GM12875 (cell line): ENCODE measurements around the gene ZNF778.

Experiments used
- H3K4me3 ChIP-seq: one replicate; pipeline ENCODE4 v1.5.1; 2011; ENCODE audit warnings: low read depth, low read length, control low read depth
- CTCF ChIP-seq: IDR thresholded peaks from 2 replicates; pipeline ENCODE4 v1.5.1; 2011; ENCODE audit warnings: low read depth, mild to moderate bottlenecking, control low read depth, inconsistent platforms, low read length, moderate library complexity, borderline replicate concordance; ENCODE audit not compliant: insufficient read depth

The ZNF778 gene

GRCh38 chr16:89217388-89218191, at the start of gene ZNF778:
TSS of gene ZNF778 (plus strand) at chr16:89217703. CDS start at chr16:89221128, 3,425 bp downstream.
- H3K4me3 ChIP-seq: peak within 1 kb of the TSS; percentile 97
- TF ChIP-seq CTCF: no peak

- no peak overlapping the region for H3K4me3 ChIP-seq
- no peak for TF ChIP-seq CTCF
Observed at GRCh38 chr16:89168381-89169189, 48.9 kb upstream of the ZNF778 start.

DNA sequence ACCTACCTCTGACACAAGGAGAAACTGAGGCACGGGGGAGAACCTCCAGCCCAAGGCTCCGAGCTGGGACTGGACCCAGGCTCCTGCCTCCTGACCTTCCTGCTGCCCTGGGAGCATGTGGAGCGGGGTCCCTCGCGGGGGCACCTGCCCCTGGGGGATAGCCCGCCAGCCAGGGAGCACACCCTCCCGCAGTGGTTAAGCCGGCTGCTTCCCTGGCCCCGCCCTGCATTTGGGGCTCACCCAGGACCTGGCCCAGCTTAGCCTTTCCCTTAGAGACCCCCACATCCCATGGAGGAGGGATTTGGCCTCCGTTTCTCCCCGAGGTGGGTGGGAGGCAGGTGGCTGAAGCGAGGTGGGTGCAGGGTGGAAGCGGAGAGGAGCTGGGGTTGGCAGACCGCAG, 47.7 kb upstream of the ZNF778 start:
- H3K4me3 ChIP-seq: no peak overlapping the region

DNA sequence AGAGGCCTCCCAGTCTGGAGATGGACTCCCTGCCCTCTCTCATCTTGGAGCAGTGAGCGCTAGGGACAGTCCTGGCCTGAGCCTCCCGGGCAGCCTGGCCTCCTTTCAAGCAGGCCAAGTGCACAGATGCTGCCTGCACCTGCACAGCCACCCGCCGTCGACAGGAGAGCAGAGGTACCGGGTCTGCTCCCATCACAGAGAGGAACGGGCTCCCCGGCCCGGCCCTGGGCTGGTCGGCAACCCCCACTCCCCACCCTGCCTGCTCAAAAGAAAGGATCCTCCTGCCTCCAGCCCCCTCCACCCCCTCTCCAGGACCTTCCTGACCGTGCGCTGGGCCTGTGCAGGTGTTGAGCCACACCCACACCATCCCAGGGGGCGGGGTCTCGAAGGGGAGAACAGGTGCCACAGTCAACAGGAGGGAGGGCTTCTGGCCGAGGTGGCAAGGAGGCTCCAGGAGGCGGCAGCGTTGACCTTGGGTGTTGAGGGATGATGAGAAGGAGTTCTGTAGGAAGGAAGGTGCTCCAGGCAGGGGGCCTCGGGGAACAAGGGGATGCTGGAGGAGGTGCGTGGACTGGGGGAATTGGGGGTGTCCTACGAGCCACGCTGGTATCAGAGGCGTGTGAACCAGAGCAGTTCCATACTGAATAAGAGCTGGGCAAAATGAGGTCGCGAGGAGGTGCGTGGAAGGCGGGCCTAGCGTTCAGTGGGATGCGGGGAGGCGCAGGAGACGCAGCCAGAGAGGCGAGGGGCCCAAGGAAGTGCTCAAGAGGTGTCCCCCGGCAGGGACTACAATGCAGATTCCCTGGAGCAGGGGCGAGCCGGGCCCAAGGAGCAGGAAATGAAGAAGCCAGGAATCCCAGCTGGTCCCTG, 46.9 kb upstream of the ZNF778 start:
- peak overlapping the region; percentile 33 for H3K4me3 ChIP-seq
- TF ChIP-seq CTCF: 0 out of 2 replicates have a peak, but pooled peaks have one; percentile 3

More for the DNA sequence above, 47.7 kb upstream of the ZNF778 start:
- no peak for TF ChIP-seq CTCF

GRCh38 chr16:89171216-89172170, 46.0 kb upstream of the ZNF778 start, which contains the start of gene CDH15:
TSS of gene CDH15 (plus strand) at chr16:89171748. CDS start at chr16:89171832, 84 bp downstream.
- H3K4me3 ChIP-seq: peak within 1 kb of the TSS; percentile 33

More at GRCh38 chr16:89171216-89172170, 46.0 kb upstream of the ZNF778 start, which contains the start of gene CDH15:
- no peak for TF ChIP-seq CTCF
